GM18909 (cell line): ENCODE data around the gene MS4A15.

ENCODE experiments used
- ATAC-seq: cut with Tn5 transposase; IDR thresholded peaks from one replicate; pipeline ENCODE4 v1.9.1; 2021; ENCODE audit warnings: mild to moderate bottlenecking; ENCODE audit not compliant: unreplicated experiment, poor library complexity

Gene MS4A15

GRCh38 chr11:60775420-60775961, 18.8 kb downstream of the MS4A15 start:
- ATAC-seq: peak; percentile 85

GRCh38 chr11:60776167-60776566, 19.5 kb downstream of the MS4A15 start:
- ATAC-seq: no peak

- ATAC-seq: no peak
These were observed 20.4 kb downstream of the MS4A15 start for GRCh38 chr11:60777106-60777505.

- no peak for ATAC-seq
These were observed 20.9 kb downstream of the MS4A15 start for GRCh38 chr11:60777572-60777971.

- ATAC-seq: no peak
These were observed 23.4 kb downstream of the MS4A15 start for GRCh38 chr11:60780065-60780464.

- ATAC-seq: no peak
These were observed 24.1 kb downstream of the MS4A15 start for GRCh38 chr11:60780774-60781173.

GRCh38 chr11:60781286-60781980, 24.8 kb downstream of the MS4A15 start:
- no peak for ATAC-seq

- ATAC-seq: no peak
These were observed 25.3 kb downstream of the MS4A15 start for GRCh38 chr11:60781981-60782316.

- no peak for ATAC-seq
These were observed 25.9 kb downstream of the MS4A15 start for GRCh38 chr11:60782393-60783140.

GRCh38 chr11:60783141-60783484, 26.4 kb downstream of the MS4A15 start:
- ATAC-seq: no peak

GRCh38 chr11:60783911-60784310, 27.2 kb downstream of the MS4A15 start:
- ATAC-seq: no peak

GRCh38 chr11:60785136-60785535, 28.5 kb downstream of the MS4A15 start, which contains the start of gene MS4A10:
TSS of gene MS4A10 (plus strand) at chr11:60785333. CDS start at chr11:60790336, 5,003 bp downstream.
- no peak for ATAC-seq

GRCh38 chr11:60785806-60786361, 29.2 kb downstream of the MS4A15 start:
- ATAC-seq: no peak

GRCh38 chr11:60786811-60787567, 30.3 kb downstream of the MS4A15 start:
- no peak for ATAC-seq

GRCh38 chr11:60788401-60789125, 31.9 kb downstream of the MS4A15 start:
- no peak for ATAC-seq

GRCh38 chr11:60790726-60791125, 34.1 kb downstream of the MS4A15 start:
- ATAC-seq: no peak

GRCh38 chr11:60791153-60791933, 34.7 kb downstream of the MS4A15 start:
- no peak for ATAC-seq

- no peak for ATAC-seq
These were observed 35.9 kb downstream of the MS4A15 start for GRCh38 chr11:60792521-60792920.

GRCh38 chr11:60795291-60795690, 38.6 kb downstream of the MS4A15 start:
- no peak for ATAC-seq
